Smooth muscle cell (in vitro differentiated cells): ENCODE data around the gene MYCBP2. TPM values are rescaled to one million over a fixed set of nuclear protein-coding genes. Genes with fewer than 3 reads are reported as not detected.

Experiments
- DNase-seq: peaks from one replicate; lab custom pipeline; 2025; ENCODE audit not compliant: unreplicated experiment; lab: John Stamatoyannopoulos, UW
- H2AFZ ChIP-seq: fragments of 200-600 bp; sonication (generic); 2 replicates; pipeline ENCODE4 v1.6.0; 2016; ENCODE audit warnings: antibody characterized with exemption, low read depth, mild to moderate bottlenecking
- H3F3A ChIP-seq: fragments of 200-600 bp; sonication (generic); 2 replicates; pipeline ENCODE4 v1.6.0; 2017; ENCODE audit warnings: antibody characterized with exemption, low read depth
- H3K27ac ChIP-seq: fragments of 200-600 bp; sonication (generic); 2 replicates; pipeline ENCODE4 v1.5.1; 2016; ENCODE audit warnings: low read depth, mild to moderate bottlenecking
- H3K27me3 ChIP-seq: fragments of 200-600 bp; sonication (generic); 2 replicates; pipeline ENCODE4 v1.6.1; 2016; ENCODE audit warnings: low read depth, mild to moderate bottlenecking
- H3K36me3 ChIP-seq: fragments of 200-600 bp; sonication (generic); 2 replicates; pipeline ENCODE4 v1.5.1; 2016; ENCODE audit warnings: low read depth
- H3K4me1 ChIP-seq: fragments of 200-600 bp; sonication (generic); 2 replicates; pipeline ENCODE4 v1.5.1; 2016; ENCODE audit warnings: low read depth
- H3K4me2 ChIP-seq: fragments of 200-600 bp; sonication (generic); 2 replicates; pipeline ENCODE4 v1.6.0; 2016; ENCODE audit warnings: mild to moderate bottlenecking
- H3K4me3 ChIP-seq: fragments of 200-600 bp; sonication (generic); 2 replicates; pipeline ENCODE4 v1.5.1; 2016; ENCODE audit warnings: mild to moderate bottlenecking
- H3K79me2 ChIP-seq: fragments of 200-600 bp; sonication (generic); 2 replicates; pipeline ENCODE4 v1.6.0; 2016; ENCODE audit warnings: low read depth, mild to moderate bottlenecking
- H3K9ac ChIP-seq: fragments of 200-600 bp; sonication (generic); 2 replicates; pipeline ENCODE4 v1.6.0; 2016; ENCODE audit warnings: low read depth
- H3K9me3 ChIP-seq: fragments of 200-600 bp; sonication (generic); replicated peaks from 2 replicates; pipeline ENCODE4 v1.5.1; 2016; ENCODE audit warnings: low read depth
- H4K20me1 ChIP-seq: fragments of 200-600 bp; sonication (generic); 2 replicates; pipeline ENCODE4 v1.6.0; 2016; ENCODE audit warnings: low read depth
- CTCF ChIP-seq: fragments of 200-600 bp; sonication (generic); IDR thresholded peaks from 2 replicates; pipeline ENCODE4 v1.5.1; 2017; ENCODE audit warnings: borderline replicate concordance, mild to moderate bottlenecking, antibody characterized with exemption; ENCODE audit not compliant: insufficient read depth, poor library complexity, severe bottlenecking
- WGBS: methylation state at CpG from one replicate; pipeline ENCODE4 v1.1.7; 2016; ENCODE audit warnings: low lambda C conversion rate; 5-methylcytosine and 5-hydroxymethylcytosine counted together
- polyA plus RNA-seq: library from polyadenylated mRNA; unstranded; fragments of >200 nt; fragmentation: Nextera tagmentation; extraction: Ambion mirVana; gene quantifications from 2 replicates; pipeline ENCODE4 v1.2.1, GENCODE V29; 2016
- total RNA-seq: library from RNA; depleted of rRNA; stranded (reverse); fragments of >200 nt; gene quantifications from 2 replicates; pipeline ENCODE4 v1.2.3, GENCODE V29; 2014

MYCBP2 gene
- total and polyA plus RNA-seq, 2 experiments from 2014 or later, result 20.1 to 61.0 TPM

DNA sequence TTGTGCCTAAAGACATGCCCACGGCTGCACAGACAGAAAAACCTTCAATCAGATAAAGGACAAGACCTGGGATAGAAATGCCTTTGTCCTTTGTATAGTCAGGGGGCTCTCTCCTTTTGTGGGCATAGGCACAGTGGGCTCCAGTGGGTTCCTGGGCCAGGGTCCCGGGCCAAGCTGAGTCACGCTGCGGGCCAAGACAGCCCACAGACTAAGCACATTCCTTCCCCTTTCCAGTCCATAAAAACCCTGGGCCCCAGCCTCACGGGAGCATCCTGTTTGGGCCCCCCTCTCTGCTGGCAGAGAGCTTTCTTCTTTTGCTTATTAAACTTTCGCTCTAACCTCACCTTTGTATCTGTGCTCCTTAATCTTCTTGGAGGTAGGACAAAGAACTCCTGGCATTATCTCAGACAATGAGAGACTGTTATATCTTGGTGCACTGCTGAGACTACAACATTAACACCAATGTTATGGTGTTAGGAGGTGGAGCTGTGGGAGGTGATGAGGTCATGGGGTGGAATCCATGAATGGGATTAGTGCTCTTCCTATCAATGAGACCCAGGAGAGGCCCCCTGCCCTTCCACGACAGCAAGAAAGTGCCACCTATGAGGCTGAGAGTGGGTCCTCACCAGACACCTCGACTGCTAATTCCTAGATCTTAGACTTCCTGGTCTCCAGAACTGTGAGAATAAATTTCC lies 279.1 kb downstream of the MYCBP2 start:
- no peak overlapping the region for H2AFZ ChIP-seq
- TF ChIP-seq CTCF, result no peak
- H3K4me1 ChIP-seq, result peaks cover 19% of the 10 kb centered on the region
- WGBS, result 82% methylated on average over 8 of the region's 8 CpGs
- no peak overlapping the region for H3K9ac ChIP-seq
- H3K4me2 ChIP-seq, result no peak overlapping the region
- no peaks in the 10 kb centered on the region for H3K79me2 ChIP-seq
- H3K27me3 ChIP-seq, result no peaks in the 10 kb centered on the region
- H3K9me3 ChIP-seq, result no peaks in the 10 kb centered on the region
- H3F3A ChIP-seq, result peaks cover 8% of the 10 kb centered on the region
- no peaks in the 10 kb centered on the region for H4K20me1 ChIP-seq
- peaks cover 8% of the 10 kb centered on the region for H3K36me3 ChIP-seq
- no peak for DNase-seq
- H3K4me3 ChIP-seq, result no peak overlapping the region
- H3K27ac ChIP-seq, result no peak overlapping the region

GRCh38 chr13:77042566-77043177 lies 284.2 kb downstream of the MYCBP2 start:
- H3K9me3 ChIP-seq, result no peaks in the 10 kb centered on the region
- H3K27me3 ChIP-seq, result no peaks in the 10 kb centered on the region
- DNase-seq, result no peak
- no peak overlapping the region for H2AFZ ChIP-seq
- TF ChIP-seq CTCF, result no peak
- H3K4me1 ChIP-seq, result peaks cover 5% of the 10 kb centered on the region
- H3K79me2 ChIP-seq, result no peaks in the 10 kb centered on the region
- no peaks in the 10 kb centered on the region for H4K20me1 ChIP-seq
- H3F3A ChIP-seq, result peaks cover 8% of the 10 kb centered on the region
- H3K36me3 ChIP-seq, result peaks cover 3% of the 10 kb centered on the region
- WGBS, result 47% methylated on average over 5 of the region's 5 CpGs
- no peak overlapping the region for H3K4me3 ChIP-seq
- H3K9ac ChIP-seq, result peak overlapping the region; percentile 9
- peak overlapping the region; percentile 57 for H3K27ac ChIP-seq
- peak overlapping the region; percentile 20 for H3K4me2 ChIP-seq

DNA sequence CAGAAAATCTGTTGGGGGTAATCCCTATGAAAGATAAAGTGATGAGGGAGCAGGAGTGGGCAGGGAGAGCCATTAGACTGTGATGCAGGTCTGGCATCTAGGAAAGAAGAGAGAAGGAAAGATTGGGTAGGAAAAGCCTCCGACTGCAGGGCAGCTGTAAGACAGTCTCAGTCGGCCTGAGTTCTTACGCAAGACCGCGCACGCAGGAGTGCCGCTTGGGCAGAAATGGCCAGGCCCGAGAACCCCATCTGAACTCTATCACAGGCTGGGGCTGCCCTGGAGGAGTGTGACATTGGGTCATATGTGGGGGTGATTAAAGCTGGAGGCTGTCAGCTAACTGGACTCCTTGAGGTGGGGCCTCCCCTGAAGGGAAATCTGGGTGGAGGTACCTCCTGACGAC lies 286.1 kb downstream of the MYCBP2 start:
- Histone ChIP-seq H3K9me3 (no peaks in the 10 kb centered on the region), H4K20me1 (no peaks in the 10 kb centered on the region), H3K9ac (no peak overlapping the region), H3K4me2 (no peak overlapping the region), H3K27ac (no peak overlapping the region), H3K27me3 (no peaks in the 10 kb centered on the region), H3F3A (peaks cover 8% of the 10 kb centered on the region), H3K36me3 (peaks cover 3% of the 10 kb centered on the region), H3K79me2 (no peaks in the 10 kb centered on the region), H2AFZ (no peak overlapping the region), H3K4me3 (no peak overlapping the region), H3K4me1 (no peaks in the 10 kb centered on the region)
- no peak for TF ChIP-seq CTCF
- no peak for DNase-seq
- 87% methylated on average over 9 of the region's 9 CpGs for WGBS
